Effector CD4-positive, alpha-beta T cell (primary cell): ENCODE data around the gene PARP8.
"Not testable (repeated sequence)": the region's sequence is repeated elsewhere in the genome, so short reads cannot be mapped to it uniquely, and the experiment has no call there.

Experiments used
- DNase-seq: peaks from one replicate; pipeline ENCODE4 v3.0.0-alpha.2; 2020

Gene PARP8

DNA sequence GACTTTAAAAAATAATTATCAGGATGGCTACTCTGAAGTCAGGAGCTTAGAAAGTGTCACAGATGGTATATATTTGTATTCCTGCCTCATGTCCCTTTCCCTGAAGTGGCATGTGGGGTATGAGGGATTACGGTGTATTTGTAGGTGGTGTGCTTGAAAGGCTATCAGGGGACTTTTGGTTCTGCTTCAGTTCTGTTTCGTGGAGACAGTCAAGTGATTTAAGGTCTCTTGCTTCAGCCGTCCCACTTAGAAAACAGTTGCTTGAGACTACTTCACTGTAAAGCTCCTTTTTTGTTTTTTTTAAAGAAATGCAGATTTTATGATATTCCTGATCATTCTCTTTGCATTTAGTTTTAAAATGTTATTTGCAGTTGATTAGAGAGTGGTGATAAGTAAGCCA lies 18.3 kb downstream of the PARP8 start:
- DNase-seq, result no peak

DNA sequence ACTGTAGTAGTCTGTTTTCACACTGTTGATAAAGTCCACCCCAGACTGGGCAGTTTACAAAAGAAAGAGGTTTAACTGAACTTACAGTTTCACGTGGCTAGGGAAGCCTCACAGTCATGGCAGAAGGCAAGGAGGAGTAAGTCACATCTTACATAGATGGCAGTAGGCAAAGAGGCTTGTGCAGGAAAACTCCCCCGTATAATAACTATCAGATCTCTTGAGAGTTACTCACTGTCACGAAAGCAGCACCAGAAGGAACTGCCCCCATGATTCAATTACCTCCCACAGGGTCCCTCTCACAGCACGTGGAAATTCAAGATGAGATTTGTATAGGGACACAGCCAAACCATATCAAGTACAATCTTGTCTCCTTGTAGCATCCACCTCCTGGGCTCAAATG lies 21.1 kb downstream of the PARP8 start:
- DNase-seq, result no peak

DNA sequence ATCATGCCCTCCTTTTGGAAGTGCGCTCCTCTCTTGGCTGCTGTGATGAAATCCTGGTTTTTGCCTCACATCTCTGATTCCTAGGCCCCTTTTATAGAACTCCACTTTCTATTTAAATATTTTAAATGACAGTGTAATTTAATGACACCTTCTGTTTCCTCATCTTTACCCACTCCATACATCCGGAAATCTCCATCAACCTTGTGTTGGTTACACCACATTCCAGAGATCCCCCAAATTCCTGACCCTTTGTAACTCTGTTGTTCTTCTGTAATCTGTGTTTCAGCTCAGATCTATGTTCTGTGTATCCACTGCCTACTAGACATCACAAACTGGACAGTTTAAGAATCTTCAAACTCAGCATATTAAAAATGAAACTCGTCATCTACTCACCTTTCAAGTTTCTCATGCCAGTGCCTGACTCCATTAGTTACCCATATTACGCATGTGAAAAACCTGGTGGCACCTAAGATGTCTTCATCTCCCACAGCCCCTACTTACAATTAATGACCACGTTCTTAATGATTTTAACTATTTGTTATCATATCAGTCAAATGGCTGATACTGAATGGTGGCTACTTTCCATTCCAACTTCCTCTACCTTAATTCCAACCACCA lies 25.1 kb downstream of the PARP8 start:
- DNase-seq, result no peak

DNA sequence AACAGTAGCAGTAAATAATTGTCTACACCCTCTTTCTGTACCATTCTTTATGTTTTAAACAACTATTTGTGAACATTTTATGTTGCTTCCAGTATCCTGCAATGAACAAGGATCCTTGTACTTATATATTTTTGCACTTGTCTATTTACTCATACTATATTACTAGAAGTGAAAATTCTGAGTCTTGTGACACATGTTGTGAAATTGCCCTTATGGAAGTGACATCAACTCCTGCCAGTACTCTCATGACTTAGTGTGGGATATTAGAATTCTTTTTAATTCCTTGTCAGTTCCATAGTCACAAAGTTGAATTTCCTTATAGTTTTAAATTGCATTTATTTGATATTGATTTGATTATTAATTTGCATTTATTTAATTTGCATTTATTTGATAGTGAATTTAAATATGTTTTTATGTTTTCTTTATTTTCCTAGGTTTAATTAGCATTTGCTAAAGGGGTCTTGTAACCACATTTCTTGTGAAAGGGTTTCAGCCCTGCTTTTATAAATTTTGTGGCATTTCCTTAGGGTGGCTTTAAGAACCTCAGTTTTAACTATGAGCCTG lies 27.7 kb downstream of the PARP8 start:
- DNase-seq, result no peak

DNA sequence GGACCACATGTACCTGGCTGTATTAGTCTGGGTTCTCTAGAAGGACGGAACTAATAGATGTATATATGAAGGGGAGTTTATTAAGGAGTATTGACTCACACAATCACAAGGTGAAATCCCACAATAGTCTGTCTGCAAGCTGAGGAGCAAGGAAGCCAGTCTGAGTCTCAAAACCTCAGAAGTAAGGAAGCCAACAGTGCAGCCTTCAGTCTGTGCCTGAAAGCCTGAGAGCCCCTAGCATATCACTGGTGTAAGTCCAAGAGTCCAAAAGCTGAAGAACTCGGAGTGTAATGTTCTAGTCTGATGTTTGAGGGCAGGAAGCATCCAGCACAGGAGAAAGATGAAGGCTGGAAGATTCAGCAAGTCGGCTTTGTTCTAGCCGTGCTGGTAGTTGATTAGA lies 28.2 kb downstream of the PARP8 start:
- DNase-seq, result not testable (repeated sequence)

DNA sequence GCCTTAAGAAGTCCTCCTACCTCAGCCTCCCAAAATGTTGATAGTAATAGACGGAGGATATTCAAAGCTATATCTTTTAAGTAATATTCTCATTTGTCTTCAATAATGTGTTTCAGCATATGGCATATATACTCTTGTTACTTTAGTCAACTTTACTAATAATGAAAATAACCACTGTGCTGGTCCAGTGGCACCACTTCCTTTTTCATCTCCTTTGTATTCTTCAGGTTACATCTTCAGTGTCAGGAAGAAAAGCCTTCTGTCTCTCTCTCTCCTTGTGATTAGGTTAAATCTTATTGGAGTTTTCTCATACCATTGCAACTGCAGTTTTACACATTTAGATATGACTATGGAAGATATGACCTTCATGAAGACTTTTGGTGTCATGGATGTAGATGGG lies 31.3 kb downstream of the PARP8 start:
- no peak for DNase-seq

DNA sequence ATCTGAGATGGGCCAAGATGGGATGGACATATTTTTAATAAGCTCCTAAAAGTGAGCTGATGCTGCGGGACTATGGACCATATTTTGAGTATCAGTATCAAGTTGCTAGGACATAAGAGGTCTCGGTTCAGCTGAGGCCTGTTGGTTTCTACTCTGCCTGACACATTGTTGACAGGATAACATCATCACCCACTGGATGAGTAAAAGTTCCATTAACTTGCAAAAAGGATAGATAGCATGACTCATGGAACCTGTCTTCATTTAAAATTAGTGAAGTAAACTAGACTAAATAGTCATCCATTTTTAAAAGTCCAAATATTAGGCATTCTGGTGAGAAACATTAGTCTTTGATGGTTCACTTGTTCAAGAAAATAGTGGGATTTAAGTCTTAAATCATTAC lies 33.3 kb downstream of the PARP8 start:
- DNase-seq, result no peak

DNA sequence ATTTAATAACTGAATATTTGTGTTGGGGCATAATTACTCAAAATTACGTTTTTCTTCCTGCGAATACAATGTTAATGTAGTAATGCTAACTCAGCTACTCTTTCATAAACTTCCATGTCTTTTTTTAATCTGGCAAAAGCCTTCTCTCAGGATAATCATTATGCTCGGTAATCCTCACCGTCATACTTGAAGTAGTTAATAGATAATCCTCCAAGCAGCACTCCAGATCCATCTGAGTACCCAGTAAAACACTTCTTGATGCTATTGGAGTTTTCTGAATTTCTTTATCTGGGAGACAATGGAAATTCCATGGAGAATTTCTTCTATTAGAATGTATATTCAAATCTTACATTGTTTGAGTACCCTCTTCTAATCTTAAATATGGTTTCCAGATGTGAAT lies 34.3 kb downstream of the PARP8 start:
- no peak for DNase-seq

DNA sequence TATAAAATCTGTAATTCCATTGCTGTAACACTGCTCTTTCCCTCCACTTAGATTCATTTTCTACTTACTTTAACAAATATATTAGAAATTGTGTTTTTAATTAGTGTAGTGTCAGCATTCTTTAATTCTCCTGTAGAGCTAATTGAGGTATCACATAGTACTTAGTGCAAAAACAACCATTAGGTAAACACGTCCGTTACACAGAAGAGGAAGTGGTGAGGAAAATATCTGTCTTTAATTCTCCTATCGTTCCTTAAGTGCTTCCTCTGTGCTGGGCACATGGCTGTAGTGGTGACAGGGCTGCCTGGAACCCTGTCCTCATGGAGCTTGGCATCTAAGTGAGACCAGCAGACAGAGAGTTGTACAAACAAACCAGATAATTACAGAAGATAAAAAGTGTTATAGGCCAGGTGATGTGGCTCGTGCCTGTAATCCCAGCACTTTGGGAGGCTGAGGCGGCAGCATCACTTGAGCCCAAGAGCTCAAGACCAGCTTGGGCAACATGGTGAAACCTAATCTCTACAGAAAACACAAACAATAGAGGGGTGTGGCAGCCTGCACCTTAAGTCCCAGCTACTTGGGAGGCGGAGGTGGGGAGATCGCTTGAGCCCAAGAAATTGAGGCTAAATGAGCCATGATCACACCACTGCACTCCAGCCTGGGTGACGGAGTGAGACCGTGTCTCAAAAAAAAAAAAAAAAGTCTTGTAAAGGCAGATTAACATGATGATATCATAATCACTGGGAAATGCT lies 36.4 kb downstream of the PARP8 start:
- no peak for DNase-seq

DNA sequence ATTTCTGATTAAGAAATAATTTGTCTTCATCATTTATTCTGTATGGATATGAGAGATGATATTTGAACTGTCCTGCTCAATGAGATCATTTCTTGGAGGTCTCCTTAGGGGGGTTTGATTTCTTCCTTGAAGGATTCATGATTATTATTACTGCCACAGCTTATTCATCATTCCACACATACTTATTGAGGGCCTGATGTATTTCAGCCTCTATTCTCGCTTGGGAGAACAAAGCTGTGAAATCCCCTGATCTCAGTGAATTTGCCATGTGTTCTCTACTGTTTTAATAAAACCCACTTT lies 36.9 kb downstream of the PARP8 start:
- no peak for DNase-seq

DNA sequence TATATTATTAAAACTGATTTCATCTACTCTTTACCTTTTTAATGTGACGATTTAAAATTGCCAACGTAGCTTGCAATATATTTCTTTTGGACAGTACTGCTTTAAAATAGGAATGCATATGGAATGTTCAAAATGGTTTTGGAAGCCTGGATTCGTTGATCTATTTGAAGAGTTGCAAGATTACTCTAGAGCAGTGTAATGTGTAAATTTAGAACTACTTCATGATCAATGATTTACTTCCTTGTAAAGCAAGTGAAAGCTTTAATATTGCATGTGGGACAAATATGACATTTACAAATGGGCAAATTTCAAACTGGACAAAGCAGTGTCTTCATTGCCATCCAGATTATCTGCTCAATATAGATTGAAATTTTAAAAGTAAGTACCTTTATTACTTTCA lies 38.3 kb downstream of the PARP8 start:
- DNase-seq, result no peak

DNA sequence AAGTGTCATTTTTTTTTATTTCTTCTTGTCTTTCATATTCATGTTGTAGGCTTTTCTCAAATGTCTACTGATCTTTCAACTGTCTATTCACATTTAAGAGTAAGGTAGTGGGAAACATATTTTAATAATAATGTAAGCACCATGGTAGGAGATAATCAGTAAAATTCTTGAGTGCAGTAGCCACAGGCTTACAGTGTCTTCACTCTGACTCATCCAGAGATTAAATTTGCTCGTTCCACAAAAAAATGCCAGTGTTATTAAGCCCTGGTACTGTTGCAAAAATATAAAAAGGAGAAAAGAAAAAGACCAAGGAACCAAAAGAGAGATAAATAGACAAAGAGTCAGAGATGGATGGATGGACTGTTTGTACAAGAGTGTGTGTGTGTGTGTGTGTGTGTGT lies 43.0 kb downstream of the PARP8 start:
- DNase-seq, result no peak

DNA sequence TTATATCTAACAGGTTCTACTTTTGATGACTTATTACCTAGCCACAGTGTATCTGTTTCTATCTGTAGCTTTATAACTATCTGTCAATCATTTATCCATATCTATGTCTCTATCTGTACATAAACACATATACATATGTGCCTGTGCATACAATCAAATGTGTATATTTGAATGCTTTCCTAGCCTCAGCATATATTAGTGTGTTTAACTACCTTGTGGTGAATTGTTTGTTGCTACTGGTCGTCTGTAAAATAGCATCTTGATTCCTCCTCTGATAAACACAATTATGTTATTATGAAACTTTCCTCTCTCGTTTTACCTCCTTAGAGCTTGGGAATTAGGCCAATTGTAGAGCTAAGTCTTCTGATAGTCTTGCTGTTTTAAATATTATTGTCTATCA lies 44.4 kb downstream of the PARP8 start:
- DNase-seq, result no peak

DNA sequence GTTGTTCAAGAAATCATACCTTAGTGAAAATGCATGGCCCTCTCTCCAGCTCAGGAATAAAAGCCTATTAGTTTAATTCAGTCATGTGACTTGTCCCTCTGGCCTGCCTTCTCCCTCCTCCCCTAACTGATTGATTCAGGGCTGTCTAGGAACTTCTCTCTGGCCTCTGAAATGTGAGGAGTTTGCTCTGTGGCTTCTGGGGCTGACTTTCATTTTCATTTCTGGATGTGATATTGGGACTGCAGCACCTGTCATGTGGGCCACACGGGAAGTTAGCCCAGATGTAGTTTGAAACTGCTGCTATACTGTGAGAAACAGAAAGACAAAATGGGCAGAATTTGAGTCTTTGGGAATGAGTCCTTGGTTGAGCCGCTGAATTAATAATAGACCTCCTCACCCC lies 44.8 kb downstream of the PARP8 start:
- DNase-seq, result peak; percentile 45

DNA sequence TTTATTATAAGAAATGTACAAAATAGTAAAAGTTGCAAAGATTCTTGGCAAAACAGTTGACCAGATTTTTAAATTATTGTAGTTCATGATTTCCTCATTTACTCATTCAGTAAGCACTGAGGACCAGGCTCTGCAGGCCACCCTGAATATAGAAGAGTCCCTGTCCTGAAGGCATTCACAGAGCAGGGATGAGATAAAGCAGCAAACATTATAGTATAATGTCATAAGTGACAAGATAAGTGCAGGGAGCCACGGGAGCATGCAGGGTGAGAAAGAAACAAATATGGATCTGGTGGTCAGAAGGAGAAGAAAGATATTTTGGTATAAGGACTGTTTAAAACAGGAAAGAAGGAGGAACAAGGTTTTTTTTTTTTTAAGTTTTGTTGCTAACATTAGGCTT lies 46.0 kb downstream of the PARP8 start:
- no peak for DNase-seq

DNA sequence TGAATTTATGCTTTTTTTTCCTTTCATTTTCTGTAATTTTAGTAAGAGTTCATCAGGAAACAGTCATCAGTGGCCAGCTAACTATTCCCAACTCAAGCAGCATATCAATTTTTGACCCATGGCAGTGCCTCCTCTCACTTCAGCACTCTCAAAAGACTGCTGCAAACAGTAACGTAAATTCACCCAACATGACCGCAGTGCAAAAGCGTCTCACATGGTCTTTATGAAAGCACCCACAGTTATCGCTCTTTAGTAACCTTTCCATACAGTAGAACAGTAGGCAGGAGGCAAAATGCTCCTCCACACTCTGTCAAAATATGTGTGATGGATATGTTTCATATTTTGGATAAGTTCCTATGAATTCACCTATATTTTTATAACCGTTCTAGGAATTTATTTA lies 48.6 kb downstream of the PARP8 start:
- DNase-seq, result no peak

DNA sequence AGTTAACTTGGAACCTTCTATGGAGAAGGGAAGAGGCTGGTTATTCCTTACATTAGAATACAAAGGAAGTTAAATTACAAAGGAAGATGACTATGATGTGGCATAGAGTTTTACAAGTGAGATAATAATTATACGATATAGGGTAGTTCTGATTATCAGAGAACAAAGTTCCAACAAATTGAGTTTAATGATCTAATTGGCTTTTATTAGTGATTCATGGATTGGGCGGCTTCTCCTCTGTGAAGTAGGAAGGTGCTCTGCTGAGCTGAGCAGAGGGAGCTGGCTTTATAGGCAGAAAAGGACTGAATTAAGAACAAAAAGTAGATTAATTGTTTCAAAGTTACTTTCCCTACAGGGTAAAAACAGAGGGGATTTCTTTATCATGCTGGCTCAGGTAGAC lies 49.7 kb downstream of the PARP8 start:
- DNase-seq, result no peak

DNA sequence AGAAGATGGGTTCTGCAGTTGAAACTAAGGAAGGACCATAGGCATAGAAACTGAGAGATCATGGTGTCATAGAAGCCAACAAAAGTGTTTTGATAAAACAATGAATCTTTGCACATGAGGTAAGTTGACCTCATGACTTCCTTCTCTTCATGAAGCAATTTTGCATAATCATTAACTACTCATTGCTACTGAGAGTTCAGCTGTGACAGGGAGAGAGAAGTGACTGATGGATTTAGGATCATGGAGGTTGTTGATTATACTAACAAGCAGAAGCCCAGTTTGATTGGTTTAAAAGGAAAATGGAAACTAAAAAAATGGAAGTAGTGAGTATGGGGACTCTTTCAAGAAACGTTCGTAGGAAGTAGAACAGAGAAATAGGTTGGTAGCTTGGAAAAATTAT lies 51.2 kb downstream of the PARP8 start:
- DNase-seq, result no peak

DNA sequence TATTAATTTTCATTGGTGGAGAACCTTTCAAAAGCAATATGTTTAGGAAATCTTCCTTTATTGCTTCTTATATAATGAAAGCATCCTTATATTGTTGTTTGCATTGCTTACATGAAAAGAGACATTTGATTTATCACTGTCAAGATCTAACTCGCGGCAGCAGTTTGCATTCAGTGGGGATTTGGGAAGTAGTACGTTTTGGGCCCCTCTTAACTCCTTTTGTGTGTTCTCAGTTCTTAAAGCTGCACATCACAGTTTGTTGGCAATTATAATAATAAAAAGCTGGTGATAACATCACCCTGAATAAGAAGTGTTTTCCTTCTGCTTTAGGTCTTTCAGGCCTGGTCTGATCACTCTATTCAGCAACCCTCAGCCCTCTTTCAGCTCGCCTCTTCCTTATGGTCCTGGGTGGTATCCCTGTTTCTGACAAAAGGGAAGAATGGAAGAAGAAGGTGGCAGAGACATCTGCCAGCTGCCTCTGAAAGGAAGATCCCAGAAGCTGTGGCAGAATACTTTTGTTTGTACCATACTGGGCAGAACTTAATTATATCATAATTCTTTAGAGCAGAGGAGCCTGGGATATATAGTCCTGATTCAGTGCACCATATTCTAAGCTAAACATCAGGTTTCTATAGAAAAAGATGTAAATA lies 53.7 kb downstream of the PARP8 start:
- DNase-seq, result no peak

DNA sequence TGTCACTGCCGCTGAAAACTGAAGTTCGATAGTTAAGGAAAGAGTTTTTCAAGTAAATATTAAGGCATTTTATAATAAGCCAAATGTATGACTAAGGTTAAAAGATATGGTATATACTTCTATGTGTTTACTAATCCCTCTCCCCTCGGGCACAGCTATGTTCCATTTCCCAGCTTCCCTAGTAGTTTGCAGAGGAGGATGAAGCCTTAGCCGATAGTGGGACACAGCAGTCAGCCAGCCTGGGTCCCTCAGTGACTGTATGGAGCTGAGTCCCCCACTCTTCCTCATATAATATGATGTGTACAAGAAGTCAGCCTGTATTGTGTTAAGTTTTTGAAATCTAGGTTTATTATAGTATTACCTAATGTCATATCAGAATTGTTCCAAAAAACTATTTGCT lies 55.8 kb downstream of the PARP8 start:
- DNase-seq, result no peak

DNA sequence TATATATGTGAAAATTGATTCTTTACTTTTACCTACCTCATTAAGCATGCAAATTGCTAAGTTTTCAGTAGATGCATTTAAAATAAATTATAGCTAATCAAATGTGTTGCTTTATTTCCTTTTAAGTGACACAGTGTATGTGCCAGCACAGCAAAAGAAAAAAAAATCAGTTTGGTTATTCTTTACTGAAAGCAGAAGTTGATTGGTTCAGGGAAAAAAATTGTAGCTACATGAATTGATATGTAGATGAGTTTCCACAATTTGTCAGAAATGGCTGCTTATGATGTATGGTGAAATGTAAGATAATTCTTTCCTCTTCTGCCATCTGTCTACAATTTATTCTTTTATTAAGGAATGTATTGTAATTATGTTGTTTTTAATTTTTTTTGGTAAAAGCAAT lies 57.8 kb downstream of the PARP8 start:
- DNase-seq, result no peak

DNA sequence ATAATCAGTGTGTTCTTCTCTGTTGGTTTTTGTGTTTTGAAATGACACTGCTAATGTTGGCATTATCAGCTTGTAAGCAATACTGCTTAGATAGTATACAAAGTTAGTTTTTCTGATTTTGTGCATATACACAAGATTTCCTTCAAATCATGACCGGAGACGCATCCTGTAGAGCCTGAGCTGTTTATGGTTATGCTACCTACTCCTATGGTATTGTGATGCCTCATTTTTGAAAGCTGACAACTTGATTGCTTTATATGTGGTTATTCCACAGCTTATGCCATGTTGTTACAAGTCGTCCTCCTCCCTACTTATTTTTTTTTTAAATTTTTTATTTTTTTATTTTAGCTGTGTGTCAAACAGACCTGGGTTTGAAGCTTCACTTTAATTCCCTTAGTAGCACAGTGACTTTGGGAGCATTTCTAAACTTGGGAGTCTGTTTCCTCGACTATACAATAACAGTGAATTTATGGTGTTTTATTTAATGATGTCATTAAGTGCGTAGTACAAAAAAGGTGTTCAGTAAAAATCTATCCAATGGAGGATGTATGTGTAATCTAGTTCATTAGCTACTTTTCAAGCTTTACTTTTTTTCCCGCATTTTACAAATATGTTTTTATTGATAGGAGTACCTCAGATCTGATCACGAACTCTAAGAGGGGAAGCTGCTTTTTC lies 59.5 kb downstream of the PARP8 start:
- DNase-seq, result no peak

DNA sequence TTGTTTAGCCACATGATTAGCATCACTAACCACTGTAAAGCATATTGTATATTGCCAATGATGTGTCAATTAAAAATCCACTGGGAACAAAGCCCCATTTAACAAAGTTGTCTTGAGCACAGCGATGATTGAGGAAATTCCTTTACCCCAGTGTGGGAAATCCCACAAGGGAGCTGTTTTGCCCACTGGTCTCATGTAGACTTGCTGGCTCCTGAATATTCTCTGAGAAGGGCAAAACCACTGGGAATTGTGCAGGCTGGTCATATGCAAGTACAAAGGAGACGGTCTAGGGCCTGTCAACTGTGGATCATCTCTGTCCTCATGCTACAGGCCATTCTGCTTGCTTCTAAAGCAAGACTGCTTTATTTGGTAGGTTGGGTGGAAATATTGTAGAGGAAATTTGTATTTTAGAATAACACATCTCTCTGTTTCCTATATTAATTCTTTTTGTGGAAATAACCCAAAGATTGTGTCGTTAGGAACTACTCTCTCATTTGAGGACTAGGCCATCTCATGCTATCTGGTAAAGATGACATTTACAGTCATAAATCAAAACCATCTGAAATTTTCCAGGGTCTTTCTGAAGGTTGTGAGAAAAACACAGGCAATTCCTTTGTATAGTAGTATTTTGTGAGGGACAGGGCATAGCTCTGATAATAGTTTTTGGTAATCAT lies 60.2 kb downstream of the PARP8 start:
- DNase-seq, result no peak
